ENCODE data around the gene NUP54.

NUP54 gene

GRCh38 chr4:76195326-76195725, 47.1 kb upstream of the NUP54 start:
- no peak overlapping the region for H3K27ac ChIP-seq (replicated peaks)
- no peak for DNase-seq (ENCODE audit: low read depth in 1 of 2, low spot score in 1 of 2)
- H3K27me3 ChIP-seq (ENCODE audit: insufficient read depth, poor library complexity, severe bottlenecking) = no peaks in the 10 kb centered on the region
- TF ChIP-seq SPI1 (IDR thresholded peaks at IDR 0.05; ENCODE audit: borderline replicate concordance, low read depth) (no peak), CTCF (IDR thresholded peaks at IDR 0.05; ENCODE audit: insufficient read depth, low read length) (no peak), REST (IDR thresholded peaks at IDR 0.05; ENCODE audit: insufficient replicate concordance, low read depth) (no peak), GABPA (IDR thresholded peaks at IDR 0.05; ENCODE audit: low read depth) (no peak), POLR2AphosphoS5 (IDR thresholded peaks at IDR 0.05; ENCODE audit: low read depth) (no peak)
- H3K4me3 ChIP-seq (replicated peaks; ENCODE audit: insufficient read depth, low read length) = no peak overlapping the region

GRCh38 chr4:76194325-76194724, 46.1 kb upstream of the NUP54 start:
- no peaks in the 10 kb centered on the region for H3K27me3 ChIP-seq (ENCODE audit: insufficient read depth, poor library complexity, severe bottlenecking)
- H3K27ac ChIP-seq (replicated peaks) = no peak overlapping the region
- H3K4me3 ChIP-seq (replicated peaks; ENCODE audit: insufficient read depth, low read length) = no peak overlapping the region
- DNase-seq (ENCODE audit: low read depth in 1 of 2, low spot score in 1 of 2) = peak in 1 of 2 experiments; percentile 61
- TF ChIP-seq CTCF (IDR thresholded peaks at IDR 0.05; ENCODE audit: insufficient read depth, low read length) = no peak
- no peak for TF ChIP-seq POLR2AphosphoS5 (IDR thresholded peaks at IDR 0.05; ENCODE audit: low read depth)
- TF ChIP-seq REST (IDR thresholded peaks at IDR 0.05; ENCODE audit: insufficient replicate concordance, low read depth) = no peak
- TF ChIP-seq GABPA (IDR thresholded peaks at IDR 0.05; ENCODE audit: low read depth) = no peak
- no peak for TF ChIP-seq SPI1 (IDR thresholded peaks at IDR 0.05; ENCODE audit: borderline replicate concordance, low read depth)

- no peak overlapping the region for H3K4me3 ChIP-seq (replicated peaks; ENCODE audit: insufficient read depth, low read length)
- no peak for DNase-seq (ENCODE audit: low read depth in 1 of 2, low spot score in 1 of 2)
Observed at GRCh38 chr4:76192236-76192635, 44.0 kb upstream of the NUP54 start.

More at GRCh38 chr4:76192236-76192635, 44.0 kb upstream of the NUP54 start:
- Histone ChIP-seq H3K27me3 (ENCODE audit: insufficient read depth, poor library complexity, severe bottlenecking) (no peaks in the 10 kb centered on the region), H3K27ac (replicated peaks) (no peak overlapping the region)
- TF ChIP-seq REST (IDR thresholded peaks at IDR 0.05; ENCODE audit: insufficient replicate concordance, low read depth) = no peak
- TF ChIP-seq POLR2AphosphoS5 (IDR thresholded peaks at IDR 0.05; ENCODE audit: low read depth) = no peak
- no peak for TF ChIP-seq CTCF (IDR thresholded peaks at IDR 0.05; ENCODE audit: insufficient read depth, low read length)
- no peak for TF ChIP-seq SPI1 (IDR thresholded peaks at IDR 0.05; ENCODE audit: borderline replicate concordance, low read depth)
- no peak for TF ChIP-seq GABPA (IDR thresholded peaks at IDR 0.05; ENCODE audit: low read depth)

Measured in HL-60 (cell line).